Activated gamma-delta T cell treated with anti-CD3 and anti-CD28 coated beads, Interleukin-2, amount 50 U/mL, for 16 hours (primary cell): Measurements from ENCODE around the gene ELMO1.

Source experiments
- DNase-seq: peaks from one replicate; pipeline ENCODE4 v3.0.0-alpha.2; 2020; ENCODE audit warnings: low read depth

Gene ELMO1

DNA sequence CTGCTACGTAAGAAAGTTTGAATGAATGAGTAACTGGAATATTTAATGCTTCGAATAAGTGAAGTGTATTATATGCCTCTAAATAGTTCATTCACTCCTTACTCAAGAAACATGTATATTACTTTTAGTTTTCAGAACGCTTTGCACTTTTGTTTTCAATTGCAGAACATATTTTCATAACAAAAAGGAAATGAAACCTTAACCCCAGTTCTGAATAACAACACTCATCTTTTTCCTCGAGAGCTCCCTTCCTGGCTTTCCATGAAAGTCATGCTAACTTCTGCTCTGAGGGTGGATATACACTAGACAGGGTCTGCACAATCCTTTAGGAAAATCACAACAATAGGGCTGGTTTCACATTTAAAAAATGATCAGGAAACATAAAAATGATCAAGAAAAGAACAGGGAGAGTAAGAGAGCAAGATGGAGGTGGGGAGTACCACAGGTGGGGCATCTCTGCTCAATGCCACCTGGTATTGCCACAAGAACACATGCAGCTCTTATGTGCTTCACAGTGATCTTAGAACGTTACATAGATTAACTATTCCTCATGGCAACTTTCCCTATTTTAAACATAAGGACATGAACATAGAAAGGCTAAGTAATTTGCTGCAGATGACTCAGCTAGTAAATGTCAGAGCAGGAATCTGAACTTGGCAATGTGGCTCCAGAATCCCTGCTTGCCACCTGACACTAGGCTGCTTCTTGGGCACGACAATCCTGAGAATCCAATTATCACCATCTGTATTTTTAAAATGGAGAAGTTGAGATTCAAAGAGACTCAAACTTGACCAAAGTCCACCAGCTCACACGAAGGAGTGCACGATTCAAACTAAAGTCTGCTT lies 504.9 kb downstream of the ELMO1 start:
- DNase-seq = no peak

DNA sequence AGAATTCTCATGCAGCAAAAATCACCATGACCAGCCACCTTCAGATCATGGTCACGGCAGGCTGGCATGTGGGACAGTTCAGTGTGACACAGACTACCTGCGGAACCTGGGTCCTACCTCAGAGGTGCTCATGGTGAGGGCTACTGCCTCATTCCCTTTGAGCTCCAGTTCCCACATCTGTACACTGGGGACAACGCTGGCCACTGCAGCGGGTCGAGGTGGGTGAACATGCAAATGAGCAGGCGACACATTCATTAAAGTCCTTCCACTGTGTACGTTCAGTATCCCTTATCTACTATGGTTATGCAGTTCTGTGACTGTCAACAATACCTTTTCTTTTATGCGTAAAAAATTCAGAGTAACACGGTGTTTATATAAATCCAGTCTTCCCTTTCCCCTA lies 505.7 kb downstream of the ELMO1 start:
- DNase-seq = no peak

DNA sequence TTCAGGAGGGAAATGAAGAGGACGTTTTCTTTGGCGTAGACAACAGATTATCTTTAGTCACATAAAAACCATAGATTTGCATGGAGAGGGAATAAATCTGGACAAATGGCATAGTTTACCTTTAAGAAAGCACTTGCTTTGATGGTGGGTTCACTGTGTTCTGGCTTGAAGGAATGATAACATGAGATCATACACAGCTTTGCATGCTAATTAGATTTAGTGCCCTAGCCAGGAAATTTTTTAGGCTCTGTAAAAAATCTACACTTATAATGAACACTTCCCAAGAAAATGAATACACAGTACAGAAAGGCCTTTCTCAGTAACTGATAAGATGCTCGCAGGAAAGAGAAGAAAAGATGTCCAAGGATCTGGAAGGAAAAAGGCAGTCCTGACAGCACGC lies 506.1 kb downstream of the ELMO1 start:
- DNase-seq = no peak

DNA sequence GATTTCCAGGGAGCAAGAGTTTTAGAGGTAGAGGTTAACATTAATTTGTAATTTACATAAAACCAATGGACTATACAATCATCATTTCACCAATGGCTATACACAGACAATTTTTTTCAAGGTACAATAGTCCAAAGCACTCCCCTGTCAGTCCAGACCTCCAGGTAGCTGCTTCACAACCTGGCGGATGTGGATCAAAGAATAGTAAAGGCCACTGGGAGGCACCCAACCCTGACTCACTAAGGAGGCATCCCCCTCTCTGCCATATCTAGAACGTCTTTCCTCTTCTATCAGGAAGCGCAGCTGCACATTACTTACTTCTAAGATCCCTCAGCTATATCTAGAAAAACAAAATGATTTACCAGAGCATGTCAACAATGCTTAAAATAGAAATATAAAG lies 506.6 kb downstream of the ELMO1 start:
- DNase-seq = no peak

DNA sequence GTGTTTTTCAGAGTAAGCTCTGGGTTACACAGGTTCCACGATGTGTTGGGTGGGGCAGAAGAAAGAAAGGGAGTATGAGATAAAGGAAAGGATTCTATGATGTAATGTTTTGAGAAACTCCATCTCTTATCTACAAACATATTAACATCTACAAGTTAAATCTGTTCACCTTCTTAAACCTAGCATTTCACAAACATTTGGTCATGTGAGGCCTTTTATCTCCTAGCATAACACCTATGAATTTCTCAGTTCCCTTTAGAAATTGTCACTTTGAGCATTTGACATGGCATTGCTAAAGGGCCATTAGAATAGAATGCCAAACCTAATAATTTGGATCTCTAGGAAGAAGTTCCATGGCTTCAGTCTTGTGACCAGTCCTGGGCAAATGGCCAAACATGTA lies 507.3 kb downstream of the ELMO1 start:
- no peak for DNase-seq

DNA sequence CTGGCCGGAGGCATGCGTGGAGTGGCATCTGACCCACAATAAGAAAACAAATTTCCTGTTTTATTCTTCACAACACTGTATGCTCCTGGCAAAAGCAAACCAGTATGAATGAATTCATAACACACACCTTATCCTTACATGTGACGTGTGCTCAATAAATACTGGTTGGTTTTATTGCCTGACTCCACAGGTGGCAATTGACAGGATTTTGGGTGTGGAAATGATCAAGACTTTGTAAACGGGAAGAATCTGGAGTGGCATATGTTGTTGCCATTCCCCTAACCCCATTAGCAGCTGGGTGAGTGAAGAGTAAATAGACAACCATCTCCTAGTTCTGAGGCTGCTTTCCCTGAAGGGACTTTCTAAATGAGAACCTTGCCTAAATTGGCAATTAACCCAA lies 508.8 kb downstream of the ELMO1 start:
- DNase-seq = no peak

DNA sequence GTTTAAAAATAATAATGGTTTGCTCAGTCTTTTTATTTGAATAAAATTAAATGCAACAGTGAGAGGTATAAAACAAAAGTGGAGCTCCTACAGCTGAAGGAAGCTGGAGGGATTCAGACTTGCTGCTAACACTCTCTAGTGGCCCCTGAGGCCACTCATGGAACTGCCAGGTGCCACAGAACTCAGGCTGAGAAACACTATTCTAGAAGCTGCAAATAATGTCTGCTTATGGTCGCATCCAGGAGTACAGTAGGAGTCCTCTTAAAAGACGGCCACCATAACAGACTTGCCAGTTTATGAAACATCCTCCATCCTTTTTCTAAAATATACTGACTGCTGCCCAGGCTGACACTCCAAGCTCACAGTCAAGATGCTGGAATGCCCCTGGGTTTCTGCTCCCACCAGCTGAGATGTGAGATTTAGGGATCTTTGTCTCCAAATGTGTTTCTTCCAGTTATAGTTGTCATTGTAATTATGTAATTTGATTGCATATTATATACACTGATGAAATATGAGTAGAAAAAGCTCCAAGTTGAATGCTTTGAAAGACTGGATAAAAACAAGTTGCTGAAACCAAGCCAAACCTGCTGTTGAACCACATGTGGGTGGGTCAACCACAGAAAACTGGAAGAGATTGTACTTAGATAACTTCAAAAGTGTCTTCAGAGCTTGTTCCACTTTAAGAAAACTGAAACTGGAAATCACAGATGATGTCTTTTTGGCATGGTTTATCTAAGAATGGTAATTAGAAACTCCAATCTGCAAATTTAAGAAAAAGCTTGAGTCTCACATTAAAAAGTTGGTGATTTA lies 510.7 kb downstream of the ELMO1 start:
- DNase-seq = no peak

DNA sequence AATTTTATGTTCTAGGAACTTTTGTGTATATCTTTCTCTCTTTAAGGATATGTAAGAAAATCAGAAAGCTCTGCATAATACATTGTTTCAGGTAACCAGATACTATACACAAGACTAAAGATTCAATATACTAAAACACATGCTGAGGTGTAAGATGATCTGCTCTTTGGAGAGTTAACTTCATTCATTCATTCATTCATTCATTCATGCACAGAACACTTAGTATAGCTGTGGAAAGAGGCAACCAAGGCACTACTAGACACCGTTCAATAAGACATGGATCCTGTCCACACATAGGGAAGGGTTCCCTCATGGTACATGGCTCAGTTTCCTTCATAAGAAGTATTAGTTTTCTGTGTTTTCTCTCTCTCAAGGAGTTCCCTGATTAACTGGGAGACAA lies 516.8 kb downstream of the ELMO1 start:
- no peak for DNase-seq

DNA sequence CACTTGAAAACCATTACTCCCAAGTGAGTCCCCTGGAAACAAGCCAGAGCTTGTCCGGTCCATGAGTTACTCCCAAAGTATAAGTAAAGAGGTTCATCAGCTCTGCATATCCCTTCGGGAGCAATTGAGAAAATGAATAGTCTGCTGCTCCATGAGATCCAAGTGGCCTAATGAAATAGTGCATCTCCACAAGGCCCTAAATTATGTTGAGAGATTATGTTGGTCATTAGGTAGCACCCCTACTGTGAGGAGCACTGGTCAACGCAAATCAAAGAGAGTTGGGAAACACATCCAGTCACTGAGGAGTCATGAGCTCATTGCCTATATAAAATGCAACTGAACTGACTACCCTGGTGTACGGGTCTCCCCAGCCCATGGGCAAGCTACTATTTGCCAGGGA lies 518.9 kb downstream of the ELMO1 start:
- no peak for DNase-seq

DNA sequence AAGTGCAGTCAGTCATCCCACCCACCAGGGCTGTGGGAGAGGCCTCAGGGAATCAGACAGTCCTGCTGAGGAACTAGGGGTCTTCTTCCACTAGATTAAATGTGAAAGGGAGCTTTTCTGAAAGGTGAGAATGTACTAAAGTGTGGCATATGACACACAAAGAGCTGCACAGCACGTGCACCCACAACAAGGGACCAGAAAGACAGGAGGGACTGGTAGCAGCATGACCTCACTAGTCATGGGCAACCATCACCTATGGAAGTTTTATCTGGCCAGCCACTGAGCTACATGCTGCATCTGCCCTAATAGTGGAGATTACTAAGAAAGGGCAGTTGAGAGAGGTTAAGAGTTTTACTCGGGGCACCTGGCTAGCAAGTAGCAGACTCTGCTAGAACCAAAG lies 519.9 kb downstream of the ELMO1 start:
- no peak for DNase-seq

DNA sequence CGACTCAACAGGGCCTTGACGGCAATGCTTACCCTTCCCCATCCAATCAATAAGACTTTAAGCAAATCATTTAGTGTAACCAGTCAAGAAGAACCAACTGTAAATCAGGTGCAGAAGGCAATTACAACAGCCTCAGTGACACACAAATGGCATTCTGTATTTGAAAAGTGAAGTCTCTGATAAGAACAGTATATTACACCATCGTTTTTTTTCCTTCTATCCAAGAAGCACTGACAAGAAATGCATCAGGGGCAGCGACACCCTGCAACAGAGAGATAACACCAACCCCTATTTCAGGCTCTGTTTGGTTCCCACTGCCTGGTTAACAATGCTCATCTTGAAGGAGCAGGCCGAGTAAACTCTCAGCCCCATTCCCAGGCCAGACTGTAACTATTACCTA lies 520.4 kb downstream of the ELMO1 start:
- no peak for DNase-seq

DNA sequence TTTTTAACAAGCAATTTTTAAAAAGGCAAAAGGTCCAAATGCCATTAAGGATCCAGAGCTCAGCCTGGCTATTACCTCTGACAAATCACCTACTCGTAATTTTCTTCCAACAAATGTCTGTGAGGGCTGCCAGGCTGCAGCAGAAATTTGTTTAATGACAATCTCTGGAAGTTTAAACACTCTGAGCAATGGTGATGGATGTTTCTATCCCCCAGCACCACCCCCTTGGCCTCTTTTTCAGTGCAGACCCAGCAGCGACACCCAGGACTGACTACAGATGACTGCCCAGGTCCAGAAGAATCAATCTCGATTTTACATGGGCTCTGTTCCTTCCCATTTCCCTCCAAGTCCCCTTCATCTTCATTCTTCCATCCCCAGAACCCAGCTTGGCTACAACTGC lies 523.0 kb downstream of the ELMO1 start:
- no peak for DNase-seq

DNA sequence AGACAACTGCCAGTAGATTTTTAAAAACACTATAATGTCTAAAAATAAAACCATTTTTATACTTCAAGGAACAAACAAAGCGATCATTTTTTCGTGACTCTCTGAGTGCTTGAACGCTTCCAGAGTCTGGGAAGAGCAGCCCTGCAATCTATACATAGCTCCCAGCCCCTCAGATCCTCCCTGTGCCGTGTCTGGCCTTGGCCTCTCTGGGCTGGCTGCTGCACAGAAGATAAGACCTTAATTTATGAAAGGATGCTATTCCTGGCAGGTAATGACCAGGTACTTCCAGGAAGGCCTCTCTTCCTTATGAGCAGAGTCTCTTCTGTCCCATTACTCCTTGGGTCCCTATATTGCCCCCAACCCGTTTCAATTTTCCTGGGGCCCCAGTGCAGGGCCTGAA lies 523.5 kb downstream of the ELMO1 start:
- DNase-seq = no peak

DNA sequence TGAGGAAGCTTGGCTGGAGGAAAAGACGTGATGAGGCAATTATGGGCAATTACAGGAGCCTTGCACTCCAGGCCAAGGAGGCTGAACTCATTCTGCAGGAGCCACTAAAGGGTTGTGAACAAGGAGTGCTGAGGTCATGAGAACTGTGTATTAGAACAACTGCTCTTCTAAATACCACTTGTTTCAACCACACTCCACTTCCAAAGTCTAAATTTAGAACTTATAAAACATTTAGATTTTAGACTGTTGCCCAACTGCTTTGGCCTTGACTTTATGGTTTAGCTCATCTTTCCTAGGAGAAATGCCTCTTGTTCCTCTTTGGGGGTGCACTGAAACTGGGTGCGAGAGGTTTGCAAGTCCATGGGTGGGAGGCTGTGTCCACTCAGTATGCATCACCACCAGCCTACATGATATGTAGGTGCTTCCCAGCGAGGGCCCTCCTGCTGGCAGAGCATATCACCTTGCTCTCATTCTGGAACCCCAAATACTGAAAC lies 524.7 kb downstream of the ELMO1 start:
- DNase-seq = no peak

DNA sequence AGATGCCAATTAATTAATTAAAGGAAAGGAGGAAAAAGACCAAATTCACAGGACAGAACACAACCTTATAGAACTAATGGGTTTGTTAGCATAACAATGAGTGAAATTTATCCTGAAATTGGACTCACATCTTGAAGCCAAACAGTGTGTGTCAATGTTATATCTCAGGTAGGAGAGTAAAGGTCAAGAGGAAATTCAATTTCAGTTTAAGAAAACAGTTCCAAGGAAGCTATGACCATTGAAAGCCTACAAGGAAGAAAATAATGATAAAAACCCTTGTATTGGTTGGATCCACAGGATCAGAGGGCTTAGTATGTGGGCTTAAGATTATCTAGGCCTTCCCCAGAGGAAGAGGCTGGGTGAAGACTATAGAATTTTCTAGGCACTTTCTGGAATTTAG lies 525.5 kb downstream of the ELMO1 start:
- no peak for DNase-seq

DNA sequence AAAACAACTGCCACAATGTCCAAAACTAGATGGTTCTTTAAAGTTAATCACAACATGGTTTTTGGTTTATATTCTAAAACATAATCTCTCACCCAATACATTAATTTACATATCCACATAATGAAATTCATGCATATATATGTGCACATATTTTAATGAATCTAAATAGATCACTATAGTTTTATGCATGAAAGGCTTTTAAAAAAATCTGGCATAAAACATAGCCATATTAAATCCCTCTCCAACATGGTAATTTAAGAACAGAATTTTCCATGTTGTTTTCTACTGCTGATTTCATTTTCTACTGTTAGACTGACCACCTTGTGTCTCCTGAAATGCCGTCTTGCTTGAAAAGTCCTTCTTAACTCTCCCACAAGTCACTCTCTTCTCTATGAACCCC lies 528.2 kb downstream of the ELMO1 start:
- no peak for DNase-seq

DNA sequence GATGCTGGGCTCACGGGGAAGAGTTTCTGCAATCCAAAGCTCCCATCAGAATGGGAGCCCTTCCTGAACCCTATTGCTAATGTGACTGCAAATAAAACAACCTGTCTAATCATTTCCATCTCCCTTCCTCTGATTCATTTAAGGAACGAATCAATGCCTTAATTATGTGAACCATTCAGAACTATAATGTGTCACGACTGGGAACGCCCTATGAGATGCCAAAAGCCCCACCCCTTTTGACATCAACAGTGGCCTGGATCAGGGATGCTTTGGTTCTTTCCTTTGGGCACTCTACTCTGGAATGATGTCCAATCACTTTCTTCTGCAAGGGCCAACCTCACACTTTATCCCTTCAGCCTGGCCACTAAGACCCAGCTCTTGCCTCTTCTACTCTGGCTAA lies 528.9 kb downstream of the ELMO1 start:
- no peak for DNase-seq

DNA sequence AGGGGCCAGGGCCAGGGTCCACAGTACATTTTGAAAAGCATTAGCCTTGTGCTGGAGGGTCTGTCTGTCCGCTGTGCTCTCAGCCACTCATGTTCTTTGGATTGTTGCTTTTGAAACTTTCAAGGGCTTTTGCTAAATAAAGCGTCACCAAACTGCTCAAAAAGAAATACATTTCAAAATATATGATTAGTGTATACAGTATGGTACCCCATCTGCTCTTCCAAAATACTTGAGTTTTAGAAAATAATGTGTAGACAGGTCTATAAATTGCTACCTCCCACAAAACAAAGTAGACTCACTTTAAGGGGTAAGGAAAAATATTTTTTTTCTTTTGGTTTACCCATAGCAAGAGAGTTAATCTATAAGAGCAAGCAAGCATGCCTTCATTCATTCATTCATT lies 530.1 kb downstream of the ELMO1 start:
- DNase-seq = no peak

DNA sequence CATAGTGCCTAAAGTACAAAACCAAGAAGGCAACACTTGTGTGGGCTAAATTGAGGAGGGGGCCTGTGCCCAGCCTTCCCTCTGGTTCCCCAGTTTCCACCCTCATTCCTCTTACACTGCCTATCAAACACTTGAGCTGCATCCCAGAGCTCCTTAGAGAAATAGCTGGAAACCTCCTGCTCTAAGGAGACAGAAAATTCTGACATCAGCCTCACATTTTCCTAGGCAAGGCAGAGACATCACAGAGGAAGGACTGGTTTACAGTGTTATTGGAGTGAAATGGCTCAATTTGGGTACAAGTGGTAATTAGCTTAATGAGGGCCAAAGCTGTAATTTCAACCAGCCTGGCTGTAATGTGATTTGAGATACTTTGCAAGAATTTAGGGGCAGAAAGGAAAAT lies 532.0 kb downstream of the ELMO1 start:
- no peak for DNase-seq

DNA sequence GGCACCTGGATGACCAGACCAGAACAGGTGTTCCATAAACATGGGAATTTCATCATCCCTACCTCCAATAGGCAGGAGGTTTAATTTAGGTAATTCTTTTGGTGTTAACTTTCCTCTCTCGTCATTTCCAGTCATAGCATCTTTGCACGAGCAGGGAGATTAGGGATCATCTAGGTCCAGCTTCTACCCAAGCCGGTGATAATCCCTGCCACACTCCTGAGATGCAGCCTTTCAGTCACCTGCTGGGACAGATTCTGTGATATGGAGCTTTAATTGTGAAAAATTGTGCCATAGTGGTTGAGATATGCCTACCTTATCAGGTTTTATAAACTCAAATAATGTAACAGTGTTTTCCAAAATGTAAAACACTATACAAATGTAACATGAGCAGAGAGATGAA lies 532.5 kb downstream of the ELMO1 start:
- no peak for DNase-seq

DNA sequence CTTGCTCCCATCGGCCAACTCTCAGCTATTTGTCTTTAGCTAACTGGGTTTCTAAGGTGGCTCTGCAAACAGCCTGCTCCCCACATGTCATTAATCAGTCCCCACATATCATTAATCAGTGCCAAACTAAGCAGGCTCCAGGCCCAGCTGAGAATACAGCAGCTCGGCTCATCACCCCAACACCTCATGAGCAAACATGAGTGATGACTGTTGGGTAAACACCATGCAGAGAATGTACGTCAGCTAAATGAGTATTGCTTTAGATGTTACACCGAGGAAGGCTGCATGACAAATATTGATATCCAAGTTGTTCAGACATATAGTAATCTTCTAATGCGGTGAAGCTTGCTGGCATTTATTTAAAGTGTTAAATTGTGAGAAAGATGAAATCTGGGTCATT lies 536.9 kb downstream of the ELMO1 start:
- no peak for DNase-seq

DNA sequence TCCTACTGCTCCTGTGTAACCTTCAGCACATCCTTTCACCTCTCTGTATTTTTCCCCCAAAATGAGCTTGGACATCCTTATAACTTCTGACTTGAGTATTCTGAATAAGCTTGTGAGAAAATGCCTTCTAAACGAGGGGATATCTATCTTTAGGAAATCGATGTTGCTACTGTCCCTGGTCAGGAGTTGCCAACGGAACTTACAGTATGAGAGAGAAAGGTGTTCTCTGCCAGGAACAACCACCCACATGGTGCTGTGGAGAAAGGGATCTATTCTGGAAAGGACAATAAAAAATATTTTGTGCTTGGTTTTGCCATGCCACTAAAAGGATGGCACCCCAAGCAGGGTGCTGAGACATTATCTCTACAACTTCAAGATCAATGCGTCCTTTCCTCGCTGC lies 537.8 kb downstream of the ELMO1 start:
- DNase-seq = no peak

DNA sequence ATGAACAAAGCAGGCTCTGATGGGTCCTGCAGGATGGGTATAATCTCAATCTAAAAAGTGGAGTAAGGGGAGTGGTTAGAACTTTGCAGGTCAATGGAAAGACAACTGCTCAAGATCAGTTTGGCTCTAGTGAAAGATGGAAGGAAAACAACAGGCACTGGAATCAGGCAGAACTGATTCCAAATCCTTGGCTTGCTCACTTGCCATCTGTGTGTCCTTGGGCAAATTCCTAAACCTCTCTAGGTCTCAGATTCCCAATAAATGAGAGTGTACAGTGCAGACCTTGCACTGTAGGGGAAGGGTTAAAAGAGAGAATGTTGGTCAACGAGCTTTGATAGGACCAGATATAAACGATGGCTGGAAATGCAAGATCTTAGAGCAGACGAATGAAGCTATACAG lies 538.3 kb downstream of the ELMO1 start:
- DNase-seq = no peak
